ENCODE results near the gene C2orf78.

Gene C2orf78

GRCh38 chr2:73841912-73842738, 58.1 kb downstream of the C2orf78 start:
- Mint-ChIP-seq H3K27ac (peak overlapping the region; percentile 41), H3K9me3 (no peaks in the 10 kb centered on the region), H3K4me1 (peaks cover 43% of the 10 kb centered on the region), H3K27me3 (no peaks in the 10 kb centered on the region), H3K36me3 (peaks cover 7% of the 10 kb centered on the region), H3K4me3 (no peak overlapping the region)

- H3K27me3 Mint-ChIP-seq = no peaks in the 10 kb centered on the region
- no peaks in the 10 kb centered on the region for H3K9me3 Mint-ChIP-seq
- peaks cover 8% of the 10 kb centered on the region for H3K36me3 Mint-ChIP-seq
- peaks cover 41% of the 10 kb centered on the region for H3K4me1 Mint-ChIP-seq
- no peak overlapping the region for H3K4me3 Mint-ChIP-seq
- H3K27ac Mint-ChIP-seq = no peak overlapping the region
Measured at GRCh38 chr2:73842739-73843019, 58.7 kb downstream of the C2orf78 start.

- no peak overlapping the region for H3K4me3 Mint-ChIP-seq
- no peak overlapping the region for H3K27ac Mint-ChIP-seq
- no peaks in the 10 kb centered on the region for H3K27me3 Mint-ChIP-seq
- no peaks in the 10 kb centered on the region for H3K9me3 Mint-ChIP-seq
- peaks cover 32% of the 10 kb centered on the region for H3K4me1 Mint-ChIP-seq
- peaks cover 8% of the 10 kb centered on the region for H3K36me3 Mint-ChIP-seq
Measured at GRCh38 chr2:73844087-73844486, 60.1 kb downstream of the C2orf78 start.

GRCh38 chr2:73850009-73850408, 66.0 kb downstream of the C2orf78 start:
- Mint-ChIP-seq H3K4me1 (peaks cover 6% of the 10 kb centered on the region), H3K27ac (peak overlapping the region; percentile 38), H3K27me3 (no peaks in the 10 kb centered on the region), H3K4me3 (no peak overlapping the region), H3K36me3 (peaks cover 19% of the 10 kb centered on the region), H3K9me3 (no peaks in the 10 kb centered on the region)

- Mint-ChIP-seq H3K9me3 (no peaks in the 10 kb centered on the region), H3K27ac (peak overlapping the region; percentile 43), H3K36me3 (peaks cover 27% of the 10 kb centered on the region), H3K4me3 (no peak overlapping the region), H3K4me1 (peaks cover 9% of the 10 kb centered on the region), H3K27me3 (no peaks in the 10 kb centered on the region)
Measured at GRCh38 chr2:73851274-73851673, 67.3 kb downstream of the C2orf78 start.

- Mint-ChIP-seq H3K36me3 (peaks cover 26% of the 10 kb centered on the region), H3K27ac (no peak overlapping the region), H3K27me3 (no peaks in the 10 kb centered on the region), H3K4me1 (peaks cover 15% of the 10 kb centered on the region), H3K4me3 (no peak overlapping the region), H3K9me3 (no peaks in the 10 kb centered on the region)
Measured at GRCh38 chr2:73852020-73852419, 68.0 kb downstream of the C2orf78 start.

- H3K27me3 Mint-ChIP-seq = no peaks in the 10 kb centered on the region
- peaks cover 34% of the 10 kb centered on the region for H3K36me3 Mint-ChIP-seq
Measured at GRCh38 chr2:73855526-73855925, 71.5 kb downstream of the C2orf78 start.

GRCh38 chr2:73856214-73856613, 72.2 kb downstream of the C2orf78 start:
- peaks cover 35% of the 10 kb centered on the region for H3K36me3 Mint-ChIP-seq
- H3K4me3 Mint-ChIP-seq = no peak overlapping the region
- H3K27ac Mint-ChIP-seq = no peak overlapping the region
- no peaks in the 10 kb centered on the region for H3K27me3 Mint-ChIP-seq
- peaks cover 33% of the 10 kb centered on the region for H3K4me1 Mint-ChIP-seq
- no peaks in the 10 kb centered on the region for H3K9me3 Mint-ChIP-seq

More at GRCh38 chr2:73855526-73855925, 71.5 kb downstream of the C2orf78 start:
- no peak overlapping the region for H3K4me3 Mint-ChIP-seq
- no peak overlapping the region for H3K27ac Mint-ChIP-seq
- peaks cover 32% of the 10 kb centered on the region for H3K4me1 Mint-ChIP-seq
- H3K9me3 Mint-ChIP-seq = no peaks in the 10 kb centered on the region

GRCh38 chr2:73859721-73860586, 76.0 kb downstream of the C2orf78 start:
- Mint-ChIP-seq H3K4me1 (peaks cover 30% of the 10 kb centered on the region), H3K4me3 (peak overlapping the region; percentile 11), H3K9me3 (no peaks in the 10 kb centered on the region), H3K27ac (peak overlapping the region; percentile 63), H3K36me3 (peaks cover 44% of the 10 kb centered on the region), H3K27me3 (no peaks in the 10 kb centered on the region)

GRCh38 chr2:73862987-73863386, 79.0 kb downstream of the C2orf78 start:
- Mint-ChIP-seq H3K4me3 (no peak overlapping the region), H3K4me1 (peaks cover 21% of the 10 kb centered on the region), H3K36me3 (peaks cover 28% of the 10 kb centered on the region), H3K27ac (no peak overlapping the region), H3K27me3 (no peaks in the 10 kb centered on the region), H3K9me3 (no peaks in the 10 kb centered on the region)
